Embryonic facial prominence (tissue), 1 donor: ENCODE measurements around the gene NFIB.

Experiments used
- DNase-seq: peaks from one replicate; pipeline ENCODE4 v3.0.0-alpha.2; 2016; ENCODE audit errors: extremely low spot score

NFIB gene

DNA sequence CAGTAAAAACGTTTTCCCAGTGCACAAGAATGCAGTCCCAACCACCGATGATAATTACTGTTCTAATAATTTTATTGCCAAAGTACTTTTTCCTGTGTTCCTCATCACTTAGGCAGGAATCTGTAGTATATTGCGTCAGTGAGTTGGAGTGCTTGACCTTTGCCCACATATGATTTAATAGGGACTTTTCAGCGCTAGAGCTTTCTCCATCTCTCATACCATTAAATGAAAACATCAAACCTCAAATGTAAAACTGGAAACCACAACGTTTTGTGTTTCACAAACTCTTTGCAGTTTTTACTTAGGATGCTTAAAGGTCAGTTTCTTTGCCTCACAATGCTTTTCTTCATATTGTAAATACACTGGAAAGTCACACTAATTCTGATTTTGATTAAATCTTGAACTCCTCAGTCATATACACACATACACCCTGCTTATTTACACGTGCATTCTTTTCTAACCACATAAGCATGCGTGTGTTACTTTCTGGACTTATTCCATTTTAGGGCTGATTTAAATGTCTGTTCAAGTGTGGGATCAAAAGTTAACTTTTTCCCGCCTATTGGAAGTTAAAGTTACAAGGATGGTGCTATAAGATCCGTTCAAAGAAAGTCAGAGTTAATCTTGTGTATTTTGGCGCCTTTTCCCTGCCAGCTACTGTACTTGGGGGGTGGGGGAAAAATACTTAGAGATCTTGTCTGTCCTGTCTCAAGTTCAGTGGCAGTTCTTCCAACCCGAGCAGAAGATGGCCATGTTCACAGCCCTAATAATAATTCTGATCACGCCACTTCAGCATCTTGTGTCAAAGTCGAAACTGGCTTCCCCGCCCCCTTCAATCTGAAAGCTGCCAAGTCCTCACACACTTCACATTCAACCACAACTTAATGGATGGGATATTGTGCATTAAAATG, 6.6 kb upstream of the NFIB start:
- no peak for DNase-seq

- no peak for DNase-seq
These were observed 5.1 kb upstream of the NFIB start for GRCh38 chr9:14318934-14319580.

DNA sequence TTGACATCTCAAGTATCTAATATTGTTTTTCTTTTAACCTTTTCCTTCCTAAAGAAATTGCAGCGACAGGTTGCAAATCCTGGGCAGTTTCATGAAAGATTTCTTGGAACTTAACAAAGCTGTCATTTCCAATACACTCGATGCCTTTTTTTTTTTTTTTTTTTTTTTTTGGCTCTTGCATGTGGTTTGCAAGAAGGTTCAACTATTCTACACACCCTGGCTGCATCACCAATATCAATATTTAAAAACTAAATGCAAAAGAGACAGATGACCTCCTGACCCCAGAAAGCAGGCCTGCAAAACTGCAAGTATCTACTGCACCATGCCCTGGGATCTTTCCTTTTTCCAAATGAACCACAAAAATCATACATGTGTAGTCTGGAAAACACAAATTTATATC, 4.4 kb upstream of the NFIB start:
- DNase-seq = no peak

DNA sequence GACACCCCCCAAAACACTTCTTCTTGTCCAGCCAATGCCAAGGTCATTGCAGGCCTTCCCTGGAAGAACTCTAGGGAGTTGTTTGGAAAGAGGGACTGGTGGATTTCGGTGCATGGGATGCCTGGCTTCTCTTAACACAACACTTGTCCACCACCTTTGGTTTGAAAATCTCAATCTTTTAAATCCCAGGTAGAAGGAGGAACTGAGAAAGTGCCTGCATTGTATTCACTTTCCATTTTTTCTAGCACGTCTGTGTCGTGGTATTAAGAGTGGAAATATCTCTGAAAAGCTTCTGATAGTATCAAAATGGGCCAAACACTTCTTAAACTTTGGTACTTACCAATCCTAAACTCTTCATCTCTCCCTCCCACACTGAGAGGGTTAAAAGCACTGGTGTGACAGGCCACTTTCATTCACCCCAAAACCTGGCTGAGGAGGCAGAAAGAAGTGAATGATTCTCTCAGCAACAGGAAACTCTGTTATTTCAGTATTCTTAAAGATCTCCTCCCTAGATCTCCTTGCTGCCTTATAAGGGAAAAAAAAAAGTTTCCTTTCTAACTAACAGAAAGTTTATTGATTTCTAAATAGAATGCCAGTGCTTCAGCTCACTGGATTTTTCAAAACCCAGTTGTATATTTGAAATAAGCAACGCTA, 3.9 kb upstream of the NFIB start:
- no peak for DNase-seq

DNA sequence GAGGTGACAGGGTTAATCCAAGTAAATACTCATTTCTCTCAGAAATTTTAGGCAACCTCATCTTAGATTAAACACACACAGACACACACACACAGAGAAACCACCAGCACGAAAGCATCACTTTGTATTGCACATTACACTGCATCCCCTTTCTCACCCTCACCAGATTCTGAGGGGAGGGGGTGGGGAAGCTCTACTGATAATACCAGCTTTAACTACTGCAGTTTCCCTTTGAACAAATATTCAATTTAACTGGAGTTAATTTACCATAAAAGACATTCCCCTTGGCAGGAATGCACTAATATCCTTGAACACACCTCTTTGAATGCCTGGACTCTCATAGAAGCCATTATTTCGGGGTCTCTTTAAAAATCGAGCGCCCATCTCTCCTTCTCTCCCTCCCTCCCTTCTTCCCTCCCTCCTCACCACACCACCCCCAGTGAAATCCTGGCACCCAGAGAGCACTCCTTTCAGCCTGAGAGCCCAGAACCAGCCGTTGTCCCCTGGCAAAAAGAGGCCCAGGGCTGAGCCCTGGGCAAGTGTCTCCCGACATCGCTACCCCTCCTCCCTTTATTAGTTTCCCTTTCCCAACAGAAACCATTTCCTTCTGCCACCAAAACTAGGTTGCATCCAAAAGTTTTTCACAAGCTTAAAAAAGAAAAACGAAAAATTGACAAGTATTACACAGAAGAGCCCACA, 2.8 kb upstream of the NFIB start:
- no peak for DNase-seq

DNA sequence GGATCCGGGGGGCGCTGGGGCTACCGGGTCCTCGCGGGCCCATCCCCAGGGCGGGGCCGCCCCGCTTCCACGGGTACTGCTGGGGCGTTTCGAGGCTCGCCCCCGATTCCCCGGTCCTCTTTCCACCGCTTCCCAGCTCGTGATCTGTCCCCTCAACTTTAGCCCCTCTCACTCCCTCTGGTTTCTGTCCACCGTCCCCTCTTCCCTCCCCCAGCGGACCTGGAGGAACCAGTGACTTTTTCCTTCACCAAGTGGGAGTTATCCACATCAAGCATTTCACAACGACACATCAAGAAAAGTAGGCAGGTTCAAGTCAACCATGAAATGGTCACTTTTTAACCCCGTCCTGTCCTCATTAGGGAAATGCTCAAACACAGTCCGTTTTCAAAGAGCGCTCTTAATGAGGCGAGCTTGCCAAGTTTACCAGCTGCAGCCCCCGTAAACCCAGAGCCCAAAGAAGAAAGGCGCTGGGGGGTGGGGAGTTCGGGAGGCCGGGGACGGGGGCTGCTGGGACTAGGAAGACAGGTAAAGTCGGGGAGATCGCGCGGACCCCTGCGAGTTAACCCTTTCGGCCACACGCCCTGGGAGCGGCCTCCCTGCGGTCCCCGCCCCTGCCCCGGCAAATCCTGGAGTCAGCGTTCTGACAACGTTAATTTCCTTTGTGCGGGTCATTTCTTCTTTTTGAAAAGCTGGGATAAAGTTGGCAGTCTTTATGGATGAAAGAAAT, 2.1 kb upstream of the NFIB start:
- peak; percentile 78 for DNase-seq

DNA sequence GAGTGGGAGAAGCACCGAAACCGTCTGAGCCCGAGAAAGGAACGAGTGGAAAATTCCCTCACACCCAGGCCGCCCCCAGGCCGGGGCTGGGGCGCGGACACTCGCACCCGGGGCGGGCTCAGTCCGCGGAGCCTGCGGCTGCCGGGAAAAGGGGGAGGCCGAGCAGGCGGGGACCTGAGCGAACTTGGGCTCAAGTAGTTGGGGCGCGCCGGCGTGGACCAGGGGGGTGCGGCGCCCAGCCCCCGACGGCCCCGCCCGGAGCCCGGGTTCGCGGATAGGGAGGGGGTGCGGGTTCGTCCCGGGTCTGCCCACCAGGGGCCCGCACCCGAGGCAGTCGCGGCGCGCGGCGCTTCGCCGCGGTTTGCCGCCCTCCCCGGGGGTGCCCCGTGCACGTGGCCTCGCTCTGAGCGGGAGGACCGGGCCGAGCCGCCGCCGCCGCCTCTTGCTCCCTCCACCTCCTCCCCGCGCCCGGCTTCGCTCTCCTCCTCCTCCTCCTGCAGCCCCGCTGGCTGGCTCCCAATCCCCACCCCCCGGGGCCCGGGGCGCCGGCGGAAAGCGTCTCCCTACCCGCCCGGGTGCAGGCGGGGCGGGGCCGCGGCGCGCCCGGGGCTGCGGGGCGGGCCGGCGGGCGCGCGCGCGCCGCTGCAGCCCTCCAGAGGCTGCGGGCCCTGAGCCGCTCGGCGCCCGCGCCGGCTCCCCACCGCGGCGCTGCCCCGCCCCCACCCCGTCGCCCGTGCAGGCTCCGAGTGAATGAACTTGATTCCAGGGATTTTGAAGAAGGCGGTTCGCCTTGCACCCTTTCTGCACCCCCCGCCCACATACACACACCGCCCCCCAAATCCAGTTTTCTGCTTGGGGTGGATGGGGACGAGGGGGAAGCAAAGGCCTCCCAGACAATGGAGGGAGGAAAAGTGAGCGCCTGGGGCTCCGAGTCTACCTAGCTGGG, 1.3 kb upstream of the NFIB start:
- peak; percentile 91 for DNase-seq

GRCh38 chr9:14314424-14314928, 535 bp upstream of the NFIB start:
- peak; percentile 94 for DNase-seq

DNA sequence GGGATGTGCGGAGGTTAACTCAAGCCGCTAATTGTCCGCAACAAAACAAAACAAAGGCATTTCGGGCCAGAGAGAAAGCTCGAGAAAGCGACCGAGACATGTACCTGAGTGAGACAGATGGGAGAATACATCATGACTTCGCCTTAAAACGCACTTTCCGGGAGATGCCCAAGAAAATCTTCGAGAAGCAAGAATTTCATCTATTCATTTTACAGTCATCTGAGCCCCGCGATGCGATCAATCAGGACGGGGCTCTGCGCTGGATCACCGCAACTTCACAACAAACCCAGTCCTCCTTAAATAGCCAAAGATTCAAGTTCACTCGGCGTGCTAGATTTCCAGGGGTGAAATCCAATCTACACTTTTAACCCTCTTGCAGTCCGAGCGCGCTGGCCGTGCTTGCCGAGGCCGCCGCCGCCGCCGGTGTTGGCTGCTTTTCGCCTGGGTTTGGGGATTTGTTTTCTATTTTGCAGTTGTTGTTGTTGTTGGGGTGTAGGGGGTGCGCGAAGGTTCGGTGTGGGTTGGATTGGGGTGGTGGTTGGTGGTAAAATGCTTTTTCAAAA, 482 bp downstream of the NFIB start:
- no peak for DNase-seq

GRCh38 chr9:14312719-14313377, 1.1 kb downstream of the NFIB start:
- no peak for DNase-seq

- DNase-seq = no peak
These were observed 1.8 kb downstream of the NFIB start for GRCh38 chr9:14311956-14312685.

DNA sequence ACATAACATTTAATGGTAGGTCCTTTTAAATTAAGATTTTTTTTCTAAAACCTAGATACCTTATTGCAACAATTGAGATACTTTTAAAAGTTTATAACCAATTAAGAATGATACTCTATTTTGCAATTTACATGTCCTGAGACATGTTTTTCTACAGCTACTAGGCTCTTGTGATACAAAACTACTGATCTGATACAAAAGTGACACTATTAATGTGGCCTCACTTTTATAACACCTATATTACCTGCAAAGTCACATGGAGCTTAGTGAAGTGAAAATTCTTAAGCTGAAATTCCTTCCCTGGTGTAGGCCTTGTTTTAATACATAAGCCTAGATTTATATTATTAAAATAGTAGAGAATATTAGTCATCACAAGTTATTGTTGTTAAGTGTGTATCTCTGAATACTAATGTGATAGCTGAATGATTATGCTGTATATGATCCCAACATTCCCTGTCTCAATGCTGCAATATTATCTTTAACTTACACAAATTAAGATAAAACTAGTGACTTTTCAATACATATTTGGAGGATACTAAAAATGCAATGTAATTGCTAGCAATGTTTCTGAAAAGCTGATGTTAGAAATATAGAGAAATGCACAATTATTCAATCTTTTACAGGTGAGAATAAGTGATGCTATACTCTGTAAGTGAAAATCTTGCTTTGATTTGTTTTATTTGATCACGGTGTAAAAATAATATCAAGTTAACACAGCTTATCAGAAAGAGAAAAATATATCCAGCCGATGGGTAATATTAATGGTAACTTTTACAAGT, 2.6 kb downstream of the NFIB start:
- DNase-seq = no peak

GRCh38 chr9:14310311-14310710, 3.6 kb downstream of the NFIB start:
- no peak for DNase-seq

- no peak for DNase-seq
These were observed 4.5 kb downstream of the NFIB start for GRCh38 chr9:14309403-14309802.

GRCh38 chr9:14308853-14309145, 5.1 kb downstream of the NFIB start:
- DNase-seq = no peak

DNA sequence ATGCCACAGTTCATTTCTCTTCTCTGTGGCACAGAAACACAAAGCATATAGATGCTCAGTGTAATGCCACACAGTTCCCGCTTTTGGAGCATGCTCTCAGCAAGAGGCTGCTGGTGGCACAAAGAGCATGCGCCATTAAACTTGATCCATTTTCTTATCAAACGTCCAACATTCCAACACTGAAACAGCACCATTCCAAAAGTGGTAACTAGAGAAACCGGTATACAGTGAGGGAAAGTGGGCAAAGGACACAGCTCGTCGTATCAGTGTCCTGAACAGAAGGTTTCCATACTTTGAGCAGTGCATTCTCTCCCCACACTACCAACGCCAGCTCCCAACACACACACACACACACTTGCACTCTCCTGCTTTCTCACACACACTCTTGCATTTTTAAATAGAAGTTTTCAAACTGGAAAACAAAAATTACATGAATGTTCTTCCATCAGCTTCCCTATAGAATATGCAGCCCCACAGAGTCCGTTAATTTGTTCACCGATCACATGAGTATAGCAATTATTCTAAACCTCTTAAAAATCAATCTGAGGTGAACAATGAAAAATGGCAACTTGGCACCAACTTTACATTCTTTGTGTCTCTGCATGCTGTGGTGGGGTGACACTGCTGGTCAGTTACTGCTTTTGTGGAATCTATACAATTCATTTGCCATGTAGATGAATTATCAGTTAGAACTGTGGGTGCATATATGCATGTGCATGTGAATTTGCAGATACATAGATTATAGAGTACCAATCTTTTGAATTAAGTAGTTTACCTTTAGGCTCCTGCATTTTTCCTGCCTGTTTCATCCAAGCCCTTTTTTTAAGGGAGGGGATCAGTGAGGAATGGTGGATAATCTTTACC, 5.7 kb downstream of the NFIB start:
- no peak for DNase-seq
